ENCODE measurements around the gene FRY. TPM values are rescaled to one million over a fixed set of nuclear protein-coding genes. Genes with fewer than 3 reads are reported as not detected.

Gene FRY
- polyA plus RNA-seq, 5 donors = 40.2 to 50.3 (median 42.2) TPM

DNA sequence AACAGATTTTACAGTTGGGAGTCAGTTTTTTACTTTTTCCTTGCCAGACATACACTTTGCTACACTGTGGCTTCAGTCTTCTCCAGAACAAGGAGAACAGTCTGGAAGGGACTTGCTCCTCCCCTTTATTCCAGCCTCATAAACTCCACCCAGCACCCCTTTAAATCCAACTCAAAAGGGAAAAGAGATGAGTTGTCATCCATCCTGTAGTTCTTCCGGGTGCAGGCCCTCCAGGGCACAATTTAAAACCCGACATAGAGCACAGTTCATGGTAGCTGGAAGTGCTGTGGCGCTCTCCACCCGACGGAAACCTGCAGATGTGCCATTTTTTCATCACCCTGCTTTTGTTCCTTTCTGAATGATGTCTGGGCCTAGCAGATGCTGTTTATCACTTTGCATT lies 184.7 kb downstream of the FRY start:
- no peak for DNase-seq

DNA sequence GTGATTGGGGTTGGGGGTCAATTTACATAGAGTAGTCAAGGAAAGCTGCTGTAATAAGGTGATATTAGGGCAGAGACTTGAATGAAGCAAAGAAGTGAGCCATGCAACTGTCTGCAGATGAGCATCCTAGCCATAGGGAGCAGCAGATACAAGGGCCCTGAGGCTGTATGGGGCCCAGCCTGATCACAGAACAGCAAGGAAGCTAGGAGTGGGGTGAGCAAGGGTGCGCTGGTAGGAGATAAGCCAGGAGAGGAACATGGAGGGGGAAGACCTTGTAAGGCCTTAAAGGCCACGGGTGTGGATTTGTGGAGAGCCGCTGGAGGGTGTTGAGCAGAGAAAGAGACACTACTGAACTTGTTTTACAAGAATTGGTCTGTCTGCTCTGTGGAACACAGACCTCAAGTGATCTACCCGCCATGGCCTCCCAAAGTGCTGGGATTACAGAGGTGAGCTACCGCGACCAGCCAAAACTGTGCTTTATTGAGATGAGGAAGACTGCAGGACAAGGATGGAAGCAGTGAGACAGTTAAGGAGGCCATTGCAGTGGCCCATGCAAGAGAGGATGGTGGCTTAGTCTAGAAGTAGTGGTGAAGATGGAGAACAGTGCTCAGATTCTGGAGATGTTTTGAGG lies 190.6 kb downstream of the FRY start:
- DNase-seq = no peak

DNA sequence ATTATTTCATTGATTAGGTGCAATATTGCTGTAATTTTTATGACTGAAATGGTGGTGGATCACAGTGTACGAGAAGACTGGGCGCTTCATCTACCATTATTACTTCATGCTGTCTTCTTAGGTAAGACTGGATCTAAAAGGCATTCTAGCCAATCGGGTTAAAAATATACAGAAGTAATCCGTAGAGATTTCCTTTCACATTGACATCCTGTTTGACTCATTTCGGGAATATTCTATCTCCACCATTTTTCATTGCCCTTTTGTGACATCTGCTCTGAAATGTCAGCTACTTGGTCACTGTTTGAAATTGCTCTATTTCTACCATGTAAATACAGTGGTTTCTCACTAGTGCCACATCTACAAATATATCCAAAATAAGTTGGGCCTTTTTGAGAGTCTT lies 193.3 kb downstream of the FRY start:
- DNase-seq = no peak

DNA sequence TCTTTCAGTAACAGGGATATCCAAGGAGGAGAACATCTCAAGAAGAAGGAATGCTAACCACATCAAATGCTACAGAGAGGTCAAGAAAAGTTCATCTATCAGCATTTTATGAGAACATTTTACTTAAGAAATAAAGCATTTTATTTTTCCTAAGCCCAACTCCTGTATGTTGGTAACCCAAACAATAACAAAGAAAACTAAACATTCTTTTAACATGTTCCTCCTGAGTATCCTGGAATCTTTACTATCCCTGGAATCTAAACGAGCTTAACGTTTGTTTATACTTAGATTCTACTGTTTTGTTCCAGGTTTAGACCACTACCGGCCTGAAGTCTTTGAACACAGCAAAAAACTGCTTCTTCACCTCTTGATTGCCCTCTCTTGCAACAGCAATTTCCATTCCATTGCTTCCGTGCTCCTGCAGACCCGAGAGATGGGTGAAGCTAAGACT lies 193.9 kb downstream of the FRY start:
- DNase-seq = no peak

DNA sequence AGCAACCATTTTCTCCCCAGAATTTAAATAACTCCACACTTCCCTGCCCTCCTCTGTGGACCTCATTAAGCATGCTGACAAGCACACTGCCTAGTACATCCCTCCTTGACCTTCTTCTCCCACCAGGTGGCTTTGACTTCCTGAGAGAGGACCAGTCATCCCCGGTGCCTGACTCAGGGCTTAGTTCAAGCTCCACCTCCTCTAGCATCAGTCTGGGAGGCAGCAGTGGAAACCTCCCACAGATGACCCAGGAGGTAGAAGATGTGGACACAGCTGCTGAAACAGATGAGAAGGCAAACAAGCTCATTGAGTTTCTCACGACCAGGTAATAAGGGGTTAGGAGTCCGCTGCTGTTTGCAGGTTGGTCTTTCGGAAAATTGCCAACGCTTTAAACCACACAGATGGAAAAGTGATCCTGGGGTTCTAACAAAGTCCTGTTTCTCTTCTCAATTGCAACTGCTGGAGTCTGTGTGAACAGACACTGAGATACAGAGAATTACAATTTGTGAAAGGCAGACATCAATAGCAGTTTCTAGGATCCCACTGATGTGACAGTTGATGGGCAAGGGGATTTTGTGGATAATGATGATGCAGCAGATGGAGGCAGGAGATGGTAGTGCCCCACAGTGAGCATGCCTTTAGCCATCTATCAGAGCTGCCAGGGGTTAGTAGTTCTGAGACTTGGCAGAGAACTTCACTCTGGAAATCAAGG lies 196.9 kb downstream of the FRY start:
- DNase-seq = no peak

DNA sequence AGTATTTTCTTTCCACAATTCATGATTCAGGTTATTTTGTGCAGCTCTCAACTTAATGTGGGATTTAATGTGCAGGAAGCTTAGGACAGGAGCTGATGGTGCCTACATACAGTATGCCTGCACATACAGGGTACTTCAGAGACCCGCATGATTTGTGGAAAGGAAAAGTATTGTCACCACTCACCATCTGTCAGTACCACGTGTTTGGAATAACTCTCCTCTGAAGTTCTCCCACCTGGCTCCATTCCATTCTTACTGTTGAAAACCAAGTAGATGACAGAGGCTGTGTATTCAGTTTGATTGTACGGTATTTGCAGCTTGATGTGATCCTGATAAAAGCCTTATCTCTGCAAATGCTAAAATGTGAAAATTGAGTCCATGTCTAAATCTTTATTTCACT lies 197.9 kb downstream of the FRY start:
- DNase-seq = no peak

DNA sequence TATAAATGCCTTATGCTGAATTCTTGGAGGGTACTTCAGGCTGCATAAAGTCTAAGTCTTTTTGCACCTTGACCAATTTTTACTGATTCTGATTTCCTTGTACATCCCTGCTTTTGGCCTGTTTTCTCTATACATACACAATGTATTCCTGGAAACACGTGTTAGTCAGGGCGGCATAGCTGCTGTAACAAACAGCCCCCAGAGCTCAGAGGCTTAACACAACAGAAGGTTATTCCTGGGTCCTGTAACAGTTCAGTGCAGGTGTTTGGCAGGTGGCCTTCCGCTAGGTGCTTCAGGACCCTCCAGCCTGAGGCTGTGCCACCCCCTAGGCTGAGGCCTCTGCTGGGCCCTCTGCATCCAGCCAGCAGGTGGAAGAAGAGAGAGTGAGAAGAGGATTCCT lies 200.7 kb downstream of the FRY start:
- no peak for DNase-seq

DNA sequence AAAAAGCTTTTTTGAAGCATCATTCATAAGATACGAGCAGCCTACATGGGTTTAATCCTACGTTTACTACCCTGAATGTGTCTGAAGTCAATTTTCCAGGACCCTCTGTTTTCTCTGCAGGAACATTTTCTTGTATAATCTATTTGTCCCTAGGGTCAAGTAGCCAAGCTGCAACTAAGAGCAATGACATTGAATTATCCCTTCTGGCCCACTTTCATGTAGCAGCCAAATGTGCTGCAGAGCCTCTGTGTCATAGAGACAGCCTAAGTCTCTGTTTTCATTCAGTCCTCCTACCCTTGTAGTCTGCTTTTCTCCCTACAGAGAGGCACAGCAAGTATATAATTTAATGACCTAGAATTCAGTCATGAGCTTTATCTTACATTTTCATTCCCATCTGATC lies 201.5 kb downstream of the FRY start:
- no peak for DNase-seq

DNA sequence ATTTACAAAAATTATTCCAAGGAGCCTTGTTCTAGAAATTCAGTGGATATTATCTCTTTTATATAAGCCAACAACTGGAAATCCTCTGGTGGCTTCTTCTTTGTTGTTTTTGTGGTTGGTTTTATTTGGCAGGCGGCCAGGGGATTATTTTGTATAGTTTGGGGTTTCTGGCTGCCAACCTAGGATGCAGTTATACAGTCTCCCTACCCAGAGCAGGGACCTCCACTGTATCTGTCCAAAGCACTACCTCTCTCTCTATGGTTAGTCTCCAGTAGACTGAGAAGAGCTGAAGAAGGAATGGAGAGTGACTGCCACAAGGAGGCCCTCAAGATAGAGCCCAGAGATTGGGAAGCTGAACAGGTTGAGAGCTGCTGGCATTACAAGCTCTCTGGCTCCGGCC lies 203.3 kb downstream of the FRY start:
- no peak for DNase-seq

DNA sequence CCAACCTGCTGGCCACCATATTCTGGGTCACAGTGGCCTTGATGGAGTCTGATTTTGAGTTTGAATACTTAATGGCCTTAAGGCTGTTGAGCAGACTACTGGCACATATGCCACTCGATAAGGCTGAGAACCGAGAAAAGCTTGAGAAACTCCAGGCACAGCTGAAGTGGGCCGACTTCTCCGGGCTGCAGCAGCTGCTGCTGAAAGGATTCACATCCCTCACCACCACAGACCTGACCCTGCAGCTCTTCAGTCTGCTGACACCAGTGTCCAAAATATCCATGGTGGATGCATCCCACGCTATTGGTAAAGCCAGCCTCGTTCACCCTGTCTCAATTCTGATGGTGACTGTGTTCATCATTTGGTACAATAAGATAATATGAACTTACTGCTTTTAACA lies 206.1 kb downstream of the FRY start:
- DNase-seq = no peak

DNA sequence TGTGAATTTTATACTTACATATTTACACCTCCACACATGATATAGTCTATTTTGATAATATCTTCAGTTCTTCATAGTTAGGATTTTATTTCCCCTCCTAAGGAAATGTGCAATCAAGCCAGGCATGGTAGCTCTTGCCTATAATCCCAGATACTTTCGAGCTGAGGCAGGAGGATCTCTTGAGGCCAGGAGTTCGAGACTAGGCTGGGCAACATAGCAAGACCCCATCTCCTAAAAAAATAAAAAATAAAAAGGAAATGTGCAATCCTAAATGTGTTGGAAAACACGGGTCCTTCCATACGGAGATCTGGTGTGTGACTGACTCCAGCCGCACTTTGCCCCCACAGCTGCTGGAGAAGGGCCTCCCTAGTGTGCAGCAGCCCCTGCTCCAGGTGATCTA lies 212.1 kb downstream of the FRY start:
- no peak for DNase-seq

DNA sequence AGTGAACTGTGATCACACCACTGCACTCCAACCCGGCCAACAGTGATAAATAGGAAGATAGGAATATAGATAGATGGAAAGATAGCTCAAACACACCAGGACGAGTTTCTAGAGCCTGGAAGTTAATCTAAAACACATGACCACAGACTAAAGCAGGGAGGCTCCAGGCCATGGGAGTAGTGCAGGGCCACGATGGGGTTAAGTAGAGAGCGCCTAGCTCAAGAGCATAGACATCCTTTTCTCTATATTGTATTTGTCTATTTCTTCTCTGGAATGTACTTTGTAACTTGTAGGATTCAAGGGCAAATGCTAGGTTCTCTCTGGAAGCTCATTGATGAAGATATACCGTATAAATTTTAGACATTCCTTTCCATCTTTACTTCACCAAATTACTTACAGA lies 214.0 kb downstream of the FRY start:
- DNase-seq = no peak

DNA sequence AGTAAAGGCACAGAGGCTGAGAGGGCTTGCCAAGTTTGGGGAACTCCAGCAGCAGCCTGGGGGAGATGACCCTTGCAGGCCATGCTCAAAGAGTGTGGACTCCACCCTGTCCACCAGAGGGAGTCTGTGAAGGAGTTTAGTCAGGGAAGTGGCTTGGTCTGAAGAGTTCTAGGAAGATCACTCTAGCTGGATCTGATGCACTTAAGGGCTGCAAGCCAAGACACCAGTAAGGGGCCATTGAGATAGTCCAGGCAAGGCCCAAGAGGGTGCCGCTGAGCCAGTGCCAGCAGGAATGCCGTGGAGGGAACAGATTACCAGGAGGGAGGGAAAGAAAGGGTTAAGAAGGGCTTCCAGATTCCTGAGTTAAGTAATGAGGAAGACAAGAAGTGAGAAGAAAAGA lies 214.9 kb downstream of the FRY start:
- DNase-seq = no peak

DNA sequence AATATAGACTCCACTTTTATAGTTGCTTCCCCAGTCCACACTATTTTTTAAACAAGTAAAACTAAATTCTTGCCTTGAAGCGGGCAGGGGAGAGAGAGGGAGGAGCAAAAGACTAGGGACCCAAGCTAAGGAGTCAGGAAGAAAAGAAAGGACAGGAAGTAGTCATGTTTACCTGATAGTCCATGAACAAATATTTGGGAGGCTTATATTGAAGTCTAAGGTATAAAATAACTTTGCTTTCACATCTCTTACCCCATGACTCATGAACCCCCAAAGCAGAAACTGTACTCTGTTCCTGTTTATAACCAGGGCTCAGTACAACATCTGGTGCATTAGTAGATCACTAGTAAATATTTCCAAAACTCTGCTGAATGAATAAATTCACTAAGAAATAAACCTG lies 216.3 kb downstream of the FRY start:
- DNase-seq = no peak

DNA sequence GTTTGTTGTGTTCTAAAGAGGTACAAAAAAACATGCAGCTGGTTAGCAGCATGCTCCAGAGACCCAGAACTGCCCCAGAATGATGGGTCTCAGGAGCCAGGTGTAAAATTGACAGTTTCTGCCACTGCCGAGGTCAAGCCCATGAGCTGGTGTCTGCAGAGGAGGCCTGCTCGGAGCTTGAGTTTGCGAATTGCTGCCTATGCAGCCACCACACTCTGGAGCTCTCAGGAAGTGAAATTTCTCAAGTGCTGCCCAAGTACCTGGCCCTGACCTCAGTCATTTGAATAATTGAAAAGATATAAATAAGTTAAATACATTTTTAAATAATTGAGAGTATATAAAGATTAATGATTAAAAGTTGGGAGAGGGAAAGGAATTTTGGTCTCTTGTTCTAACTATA lies 217.2 kb downstream of the FRY start:
- DNase-seq = no peak

DNA sequence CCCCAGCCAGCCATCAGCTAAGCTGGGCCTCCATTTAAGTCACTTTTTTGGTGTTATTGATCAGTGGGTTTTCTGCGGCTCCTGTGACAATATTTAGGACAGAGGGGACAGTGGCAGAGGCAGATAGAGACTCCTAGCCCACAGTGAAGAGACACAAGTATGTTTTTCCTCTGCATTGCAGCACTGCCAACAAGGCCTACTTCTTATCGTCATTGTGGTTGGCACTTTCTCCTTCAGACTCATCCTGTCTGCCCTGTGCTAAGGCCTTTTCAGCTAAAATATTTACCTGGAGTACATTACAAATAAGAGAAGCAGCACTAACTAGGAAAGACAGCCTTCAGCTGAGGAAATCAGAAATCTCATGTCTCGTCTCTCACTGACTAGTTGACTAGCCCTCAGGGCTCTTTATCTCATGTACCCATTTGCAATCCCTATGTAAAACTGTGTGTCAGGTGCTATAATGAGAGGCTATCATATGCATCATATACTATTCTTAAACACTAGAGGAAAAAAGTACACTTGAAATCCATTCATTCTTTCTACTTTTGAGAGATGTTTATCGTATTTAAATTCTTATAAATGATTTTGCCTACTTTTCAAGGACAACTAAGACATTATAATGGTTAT lies 221.4 kb downstream of the FRY start:
- no peak for DNase-seq

DNA sequence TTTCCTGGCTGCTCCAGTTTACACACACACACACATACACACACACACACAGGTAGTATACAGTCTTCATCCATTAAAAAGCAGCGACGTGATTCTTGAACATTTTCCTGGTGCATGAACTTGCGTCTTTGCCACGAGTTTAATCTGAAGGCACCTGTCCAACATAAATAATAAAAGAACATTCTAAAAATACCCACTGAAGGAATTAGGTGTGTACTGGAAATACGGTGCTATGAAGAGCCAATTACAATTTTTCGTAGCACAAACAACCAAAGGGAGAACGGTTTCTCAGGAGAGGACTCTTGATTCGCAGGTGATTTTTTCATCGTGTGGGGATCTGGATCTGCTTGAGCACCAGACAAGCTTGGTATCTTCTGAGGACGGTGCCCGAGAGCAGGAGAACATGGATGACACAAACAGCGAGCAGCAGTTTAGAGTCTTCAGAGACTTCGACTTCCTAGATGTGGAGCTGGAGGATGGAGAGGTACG lies 222.4 kb downstream of the FRY start:
- DNase-seq = no peak

DNA sequence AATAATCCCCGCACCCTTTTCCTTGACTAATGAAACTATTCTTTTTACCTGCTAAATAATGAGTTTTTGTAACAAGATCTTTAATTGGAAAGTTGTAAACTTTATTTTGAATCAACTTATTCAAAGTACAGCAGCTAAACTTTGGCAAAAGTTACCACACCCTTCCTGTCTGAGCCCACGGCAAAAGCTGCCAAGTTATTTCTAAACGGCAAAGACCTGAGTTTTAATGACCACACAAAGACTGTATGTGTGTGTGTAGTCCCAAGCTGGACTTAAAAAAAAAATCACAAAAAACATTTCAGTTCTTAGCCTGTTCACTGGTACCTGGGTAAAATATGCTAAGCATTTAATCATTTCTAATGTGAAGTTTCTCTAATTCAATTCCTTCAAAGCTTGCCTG lies 222.8 kb downstream of the FRY start:
- DNase-seq = no peak

DNA sequence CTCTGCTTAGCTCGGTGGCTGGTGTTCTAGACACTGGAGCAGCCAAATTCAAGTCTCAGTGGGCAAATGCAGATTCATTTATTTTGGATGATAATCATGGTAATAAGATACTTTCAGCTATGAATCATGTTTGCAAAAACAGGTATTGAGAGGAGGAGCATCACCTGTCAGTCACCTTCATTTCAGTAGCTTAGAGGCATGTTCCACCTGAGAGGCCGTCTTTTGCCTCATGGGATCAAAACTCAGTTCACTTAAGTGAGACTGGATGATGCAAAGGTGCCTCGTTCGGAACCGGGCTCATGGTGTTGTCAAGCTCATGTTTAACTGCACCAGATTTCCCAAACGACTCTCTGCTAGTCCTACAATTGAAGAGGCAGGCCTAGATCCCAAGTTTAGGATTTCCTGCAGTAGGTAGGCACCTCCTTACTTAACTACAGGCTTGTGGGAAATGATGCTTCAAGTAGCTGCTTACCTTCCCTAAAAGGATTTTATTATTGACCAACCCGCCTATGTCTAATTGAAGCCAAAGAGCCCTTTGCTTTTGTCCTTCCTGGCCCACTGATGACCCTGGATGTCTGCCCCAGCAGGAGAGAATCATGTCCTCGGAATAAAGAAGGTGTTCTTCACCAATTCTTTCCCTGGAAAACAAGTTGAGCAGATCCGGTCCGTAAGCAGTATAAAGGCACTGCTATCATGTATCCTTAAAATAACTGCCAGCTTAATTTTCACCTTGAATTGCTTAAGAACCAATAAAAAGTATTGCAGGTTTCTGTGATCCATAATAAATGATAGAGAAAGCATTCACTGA lies 223.5 kb downstream of the FRY start:
- DNase-seq = no peak

DNA sequence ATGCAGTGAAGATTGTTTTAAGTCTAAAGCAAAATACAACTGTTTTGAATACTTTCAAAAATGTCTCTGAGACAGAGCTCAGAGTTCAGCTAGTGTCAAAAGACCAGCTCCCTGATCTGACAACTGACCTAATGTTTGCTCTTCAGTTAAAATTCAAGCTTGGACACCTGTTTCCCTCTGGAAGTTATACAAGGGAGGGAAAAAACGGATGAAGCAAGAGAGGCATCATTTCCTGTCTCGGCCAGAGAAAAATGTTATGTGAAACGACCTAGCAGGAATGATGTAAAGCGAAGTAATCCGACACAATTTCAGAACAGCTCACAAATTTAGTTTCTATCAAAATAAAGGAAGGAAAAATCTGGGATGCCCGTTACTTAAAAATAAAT lies 224.1 kb downstream of the FRY start:
- DNase-seq = no peak

DNA sequence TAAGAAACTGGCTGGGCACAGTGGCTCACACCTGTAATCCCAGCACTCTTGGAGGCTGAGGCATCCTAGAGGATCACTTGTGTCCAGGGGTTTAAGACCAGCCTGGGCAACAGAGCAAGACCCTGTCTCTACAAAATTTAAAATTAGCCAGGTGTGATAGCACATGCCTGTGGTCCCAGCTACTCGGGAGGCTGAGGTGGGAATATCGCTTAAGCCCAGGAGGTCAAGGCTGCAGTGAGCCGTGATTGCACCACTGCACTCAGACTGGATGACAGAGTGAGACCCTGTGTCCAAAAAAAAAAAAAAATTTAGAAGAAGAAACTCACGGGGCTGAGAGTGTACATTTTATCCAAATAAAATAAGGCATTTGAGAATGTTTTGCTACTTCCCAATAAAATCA lies 224.7 kb downstream of the FRY start:
- no peak for DNase-seq

DNA sequence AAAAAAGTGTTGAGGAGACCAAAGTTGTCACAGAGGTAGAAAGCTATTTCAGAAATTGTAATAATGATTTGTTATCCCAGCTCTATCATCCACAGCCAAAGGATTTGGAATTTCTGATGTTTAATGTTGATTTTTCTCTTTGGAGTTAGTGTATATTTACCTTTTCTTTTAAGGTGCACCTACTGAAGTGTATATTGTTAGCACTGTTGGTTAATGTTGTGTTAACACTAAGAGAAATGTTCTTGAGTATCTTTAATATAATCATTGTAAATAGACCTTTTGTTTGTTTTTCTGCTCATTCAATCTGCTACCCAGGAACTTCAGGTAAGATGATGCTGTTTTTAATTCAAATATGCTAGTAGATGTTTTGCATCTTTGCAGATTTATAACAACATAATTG lies 226.1 kb downstream of the FRY start:
- DNase-seq = no peak

DNA sequence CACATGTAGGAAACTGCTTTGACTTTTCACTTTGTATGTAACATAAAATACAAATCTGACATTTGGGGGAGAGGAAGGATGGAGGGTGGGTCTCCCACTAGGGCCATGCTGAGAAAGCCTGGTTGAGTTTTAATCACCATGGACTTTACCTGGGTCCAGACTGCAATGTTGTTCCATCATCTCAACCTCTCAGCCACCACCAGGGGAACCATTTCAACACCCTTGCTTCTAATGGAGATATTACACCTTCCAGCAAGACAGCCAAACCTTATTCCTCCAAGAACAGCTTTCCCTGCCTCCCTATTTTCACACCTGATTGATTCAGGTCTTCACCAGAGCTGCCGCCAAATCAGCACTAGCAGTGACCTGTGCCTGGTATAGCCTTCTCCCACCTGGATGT lies 227.5 kb downstream of the FRY start:
- DNase-seq = no peak
